C4-2B (cell line): ENCODE results near the gene GALNS.

ENCODE experiments used
- ZFX ChIP-seq: fragments of 450-650 bp; IDR thresholded peaks from 2 replicates; pipeline ENCODE4 v1.6.1; 2017
- TF ChIP-seq, protein P1 (sequence below): fragments of 450-650 bp; conservative IDR thresholded peaks from 2 replicates; pipeline ENCODE4 v1.5.1; 2017; ENCODE audit warnings: mild to moderate bottlenecking

DNA sequence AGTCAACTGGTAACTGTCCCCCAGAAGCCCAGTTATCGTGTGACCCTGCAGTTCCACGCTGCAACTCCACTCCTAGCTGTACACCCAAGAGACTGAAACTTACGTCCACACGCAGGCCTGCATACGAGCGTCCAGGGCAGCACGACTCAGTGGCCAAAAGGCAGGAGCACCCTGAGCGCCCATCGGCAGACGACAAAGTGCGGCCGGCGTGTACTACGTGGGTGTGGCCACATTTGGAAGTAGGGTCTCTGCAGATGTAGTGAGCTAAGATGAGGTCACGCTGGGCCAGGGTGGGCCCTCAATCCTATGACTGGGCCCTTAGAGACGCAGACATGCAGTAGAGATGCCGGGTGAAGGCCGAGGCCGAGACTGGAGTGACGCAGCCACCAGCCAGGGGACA lies 13.5 kb downstream of the GALNS start:
- TF ChIP-seq, protein P1, sequence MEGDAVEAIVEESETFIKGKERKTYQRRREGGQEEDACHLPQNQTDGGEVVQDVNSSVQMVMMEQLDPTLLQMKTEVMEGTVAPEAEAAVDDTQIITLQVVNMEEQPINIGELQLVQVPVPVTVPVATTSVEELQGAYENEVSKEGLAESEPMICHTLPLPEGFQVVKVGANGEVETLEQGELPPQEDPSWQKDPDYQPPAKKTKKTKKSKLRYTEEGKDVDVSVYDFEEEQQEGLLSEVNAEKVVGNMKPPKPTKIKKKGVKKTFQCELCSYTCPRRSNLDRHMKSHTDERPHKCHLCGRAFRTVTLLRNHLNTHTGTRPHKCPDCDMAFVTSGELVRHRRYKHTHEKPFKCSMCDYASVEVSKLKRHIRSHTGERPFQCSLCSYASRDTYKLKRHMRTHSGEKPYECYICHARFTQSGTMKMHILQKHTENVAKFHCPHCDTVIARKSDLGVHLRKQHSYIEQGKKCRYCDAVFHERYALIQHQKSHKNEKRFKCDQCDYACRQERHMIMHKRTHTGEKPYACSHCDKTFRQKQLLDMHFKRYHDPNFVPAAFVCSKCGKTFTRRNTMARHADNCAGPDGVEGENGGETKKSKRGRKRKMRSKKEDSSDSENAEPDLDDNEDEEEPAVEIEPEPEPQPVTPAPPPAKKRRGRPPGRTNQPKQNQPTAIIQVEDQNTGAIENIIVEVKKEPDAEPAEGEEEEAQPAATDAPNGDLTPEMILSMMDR = no peak
- no peak for TF ChIP-seq ZFX
